GM18526 (cell line): ENCODE measurements around the gene TIMM22.

Source experiments
- POLR2A ChIP-seq: IDR thresholded peaks from 3 replicates; pipeline ENCODE4 v1.6.1; 2011; ENCODE audit not compliant: insufficient read length; ENCODE audit errors: extremely low read depth

The TIMM22 gene

GRCh38 chr17:1007310-1008007, 10.5 kb downstream of the TIMM22 start:
- no peak for TF ChIP-seq POLR2A

- no peak for TF ChIP-seq POLR2A
Measured at GRCh38 chr17:1008008-1008761, 11.3 kb downstream of the TIMM22 start.

- no peak for TF ChIP-seq POLR2A
Measured at GRCh38 chr17:1009229-1010085, 12.5 kb downstream of the TIMM22 start.

GRCh38 chr17:1010086-1010450, 13.1 kb downstream of the TIMM22 start:
- TF ChIP-seq POLR2A = no peak

GRCh38 chr17:1010586-1010985, 13.7 kb downstream of the TIMM22 start:
- TF ChIP-seq POLR2A = no peak

GRCh38 chr17:1011138-1011537, 14.2 kb downstream of the TIMM22 start:
- TF ChIP-seq POLR2A = no peak

GRCh38 chr17:1011760-1012735, 15.1 kb downstream of the TIMM22 start:
- no peak for TF ChIP-seq POLR2A

GRCh38 chr17:1012823-1013728, 16.1 kb downstream of the TIMM22 start:
- TF ChIP-seq POLR2A = no peak

- no peak for TF ChIP-seq POLR2A
Measured at GRCh38 chr17:1013729-1014090, 16.8 kb downstream of the TIMM22 start.

GRCh38 chr17:1018547-1018946, 21.6 kb downstream of the TIMM22 start:
- no peak for TF ChIP-seq POLR2A

- TF ChIP-seq POLR2A = no peak
Measured at GRCh38 chr17:1019451-1019850, 22.5 kb downstream of the TIMM22 start.

GRCh38 chr17:1021147-1021546, 24.2 kb downstream of the TIMM22 start:
- no peak for TF ChIP-seq POLR2A

- no peak for TF ChIP-seq POLR2A
Measured at GRCh38 chr17:1022278-1023024, 25.5 kb downstream of the TIMM22 start.
